ENCODE results near the gene S100A14.
"Not testable (repeated sequence)": the region's sequence is repeated elsewhere in the genome, so short reads cannot be mapped to it uniquely, and the experiment has no call there.

S100A14 gene

GRCh38 chr1:153583976-153584375, 32.1 kb downstream of the S100A14 start:
- DNase-seq: no peak

- not testable (repeated sequence) for DNase-seq
Observed at GRCh38 chr1:153583514-153583913, 32.6 kb downstream of the S100A14 start.

- not testable (repeated sequence) for DNase-seq
Observed at GRCh38 chr1:153582836-153583235, 33.3 kb downstream of the S100A14 start.

DNA sequence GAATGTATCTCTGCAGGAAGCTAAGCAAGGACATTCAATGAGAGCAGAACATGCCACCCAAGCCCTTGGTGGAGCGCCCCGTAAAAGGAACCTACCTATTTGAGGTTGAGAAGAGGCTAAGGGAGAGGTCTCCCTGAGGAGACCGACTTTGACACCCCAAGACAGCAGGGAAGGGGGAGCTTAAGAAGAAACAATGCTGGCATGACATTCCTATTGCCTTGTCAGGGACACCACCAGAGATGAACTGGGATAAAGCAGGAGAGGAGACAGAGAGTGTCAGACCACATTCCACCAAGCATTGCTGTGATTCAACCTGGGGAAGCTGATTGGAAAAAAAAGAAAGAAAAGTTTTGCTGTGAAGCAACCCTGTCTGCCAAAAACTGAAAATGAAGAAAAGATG, 37.2 kb downstream of the S100A14 start:
- no peak for DNase-seq

DNA sequence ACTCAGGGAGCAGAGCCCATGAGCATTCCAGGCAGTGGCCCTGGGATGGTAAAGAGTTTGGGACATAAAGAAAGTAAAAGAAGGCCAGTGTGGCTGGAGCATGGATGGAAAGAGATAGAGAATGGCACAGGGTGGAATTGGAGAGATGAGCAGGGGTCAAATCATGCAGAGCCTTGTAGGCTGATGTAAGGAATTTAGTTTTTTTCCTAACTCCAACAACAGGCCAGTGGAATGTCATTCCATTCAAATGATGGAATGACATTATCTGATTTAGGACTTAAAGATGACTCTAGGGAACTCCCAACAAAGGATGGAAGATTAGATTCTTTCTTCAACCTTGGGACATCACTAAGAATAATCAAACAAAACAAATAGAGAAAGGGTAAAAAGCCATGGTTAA, 37.6 kb downstream of the S100A14 start:
- DNase-seq: no peak

DNA sequence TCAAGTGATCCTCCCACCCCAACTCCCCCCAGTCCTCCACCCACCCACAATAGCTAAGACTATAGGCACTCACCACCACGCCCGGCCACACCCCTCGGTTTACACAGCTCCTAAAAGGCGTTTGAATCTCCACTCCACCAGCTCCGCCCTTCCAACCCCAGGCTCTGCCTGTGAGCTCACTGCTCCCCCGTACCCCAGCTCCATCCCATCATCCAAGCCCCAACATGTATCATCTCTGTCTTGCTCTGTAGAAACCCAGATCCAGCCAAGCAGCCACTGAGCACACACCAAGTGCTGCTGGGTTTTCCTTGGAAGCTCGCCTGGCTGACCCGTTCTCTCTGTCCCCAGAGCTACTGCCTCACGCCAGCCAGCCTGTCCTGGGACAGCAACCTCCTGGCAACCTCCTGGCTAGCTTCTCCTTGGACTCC, 38.5 kb downstream of the S100A14 start:
- DNase-seq: no peak

DNA sequence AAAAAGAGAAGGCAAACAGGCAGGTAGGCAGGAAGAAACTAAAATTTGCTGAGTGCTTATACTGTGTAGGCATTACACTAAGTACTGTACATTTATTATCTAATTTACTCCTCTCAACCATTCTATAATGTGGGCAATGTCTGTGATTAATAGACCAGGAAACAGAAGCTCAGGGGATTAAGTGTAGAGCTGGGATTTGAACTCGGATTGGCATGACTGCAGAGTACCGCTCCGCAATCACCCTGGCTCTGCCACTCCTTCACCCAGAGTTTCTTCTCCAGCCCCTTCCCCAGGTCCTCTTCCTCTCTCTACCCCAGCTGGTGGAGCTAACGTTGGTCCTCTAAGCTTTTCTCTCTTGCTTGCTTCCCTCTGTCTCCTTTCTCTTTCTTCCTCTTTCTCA, 39.0 kb downstream of the S100A14 start:
- DNase-seq: no peak

DNA sequence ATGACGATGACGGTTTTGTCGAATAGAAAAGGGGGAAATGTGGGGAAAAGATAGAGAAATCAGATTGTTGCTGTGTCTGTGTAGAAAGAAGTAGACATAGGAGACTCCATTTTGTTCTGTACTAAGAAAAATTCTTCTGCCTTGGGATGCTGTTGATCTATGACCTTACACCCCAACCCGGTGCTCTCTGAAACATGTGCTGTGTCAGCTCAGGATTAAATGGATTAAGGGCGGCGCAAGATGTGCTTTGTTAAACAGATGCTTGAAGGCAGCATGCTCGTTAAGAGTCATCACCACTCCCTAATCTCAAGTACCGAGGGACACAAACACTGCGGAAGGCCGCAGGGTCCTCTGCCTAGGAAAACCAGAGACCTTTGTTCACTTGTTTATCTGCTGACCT, 40.6 kb downstream of the S100A14 start:
- not testable (repeated sequence) for DNase-seq

- DNase-seq: not testable (repeated sequence)
Observed at GRCh38 chr1:153575081-153575491, 41.0 kb downstream of the S100A14 start.

GRCh38 chr1:153573351-153573750, 42.8 kb downstream of the S100A14 start:
- DNase-seq: peak; percentile 21

- DNase-seq: no peak
Observed at GRCh38 chr1:153572569-153573015, 43.5 kb downstream of the S100A14 start.

- no peak for DNase-seq
Observed at GRCh38 chr1:153571706-153572105, 44.4 kb downstream of the S100A14 start.

- DNase-seq: no peak
Observed at GRCh38 chr1:153570874-153571273, 45.3 kb downstream of the S100A14 start.

GRCh38 chr1:153569465-153569864, 46.7 kb downstream of the S100A14 start:
- no peak for DNase-seq

- DNase-seq: peak; percentile 92
Observed at GRCh38 chr1:153568367-153569099, 47.6 kb downstream of the S100A14 start.

- no peak for DNase-seq
Observed at GRCh38 chr1:153567621-153568366, 48.3 kb downstream of the S100A14 start.

DNA sequence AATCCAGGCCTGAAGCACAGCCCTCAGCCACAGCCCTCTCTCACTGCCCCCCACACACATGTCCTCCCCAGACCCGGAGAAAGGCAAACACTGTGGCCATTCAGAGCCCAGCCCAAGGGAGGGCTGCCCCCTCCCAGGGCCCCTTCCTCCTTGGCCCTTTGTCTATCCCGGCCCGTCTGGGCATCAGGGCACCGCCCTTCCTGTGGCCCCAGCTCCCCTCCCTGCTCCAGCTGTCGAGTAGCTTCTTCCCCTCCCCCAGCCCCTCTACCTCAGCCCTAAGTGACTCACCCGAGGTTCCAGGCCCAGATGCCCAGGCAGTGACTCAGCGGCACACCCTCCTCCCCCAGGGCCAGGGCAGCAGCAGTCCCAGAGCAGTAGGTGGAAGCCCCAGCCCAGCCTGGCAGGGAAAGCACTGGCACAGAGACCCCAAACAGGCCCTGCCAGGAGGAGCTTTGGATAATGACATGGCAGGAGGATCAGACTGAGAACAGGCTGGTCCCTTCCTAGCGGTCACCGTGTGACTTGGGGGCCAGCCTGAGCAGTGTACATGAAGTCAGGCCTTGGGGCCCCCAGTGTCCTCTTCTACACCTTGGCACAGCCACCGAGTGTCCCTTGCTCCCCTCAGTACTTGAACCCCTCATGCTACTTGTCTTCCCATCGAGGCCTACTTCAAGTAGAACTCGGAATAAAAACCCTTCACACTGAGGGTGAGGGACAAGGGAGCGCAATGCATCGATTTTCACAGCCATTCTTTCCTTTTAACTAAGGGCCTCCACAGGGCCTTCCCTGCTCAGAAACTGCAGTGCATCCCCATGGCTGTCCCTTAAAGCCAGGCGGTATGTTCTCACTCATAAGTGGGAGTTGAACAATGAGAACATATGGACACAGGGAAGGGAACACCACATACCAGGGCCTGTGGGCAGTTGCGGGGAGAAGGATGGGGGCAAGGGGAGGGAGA, 49.4 kb downstream of the S100A14 start:
- no peak for DNase-seq

GRCh38 chr1:153565529-153566374, 50.4 kb downstream of the S100A14 start, which contains the start of gene S100A2:
Gene S100A2, minus strand, starts transcription at chr1:153565844. Its CDS starts 1,967 bp downstream, at chr1:153563877.
- no peak for DNase-seq

Measured in NCI-H2227 treated with DMSO at 0.1 percent for 48 hours (cell line).